GM18507 (cell line): ENCODE measurements around the gene C5orf34.
A peak's percentile ranks its signal among the peaks of the same experiment; 100 is the strongest.
"Not testable (repeated sequence)": the region's sequence is repeated elsewhere in the genome, so short reads cannot be mapped to it uniquely, and the experiment has no call there.

ENCODE experiments used
- DNase-seq: peaks from one replicate; pipeline ENCODE4 v3.0.0; 2011; ENCODE audit warnings: low read depth; ENCODE audit not compliant: insufficient read length; ENCODE audit errors: extremely low spot score
- FAIRE-seq: peaks from 2 replicates; lab custom pipeline; 2011; peaks lifted over from hg19 to GRCh38; lab: Jason Lieb, UNC

Gene C5orf34

DNA sequence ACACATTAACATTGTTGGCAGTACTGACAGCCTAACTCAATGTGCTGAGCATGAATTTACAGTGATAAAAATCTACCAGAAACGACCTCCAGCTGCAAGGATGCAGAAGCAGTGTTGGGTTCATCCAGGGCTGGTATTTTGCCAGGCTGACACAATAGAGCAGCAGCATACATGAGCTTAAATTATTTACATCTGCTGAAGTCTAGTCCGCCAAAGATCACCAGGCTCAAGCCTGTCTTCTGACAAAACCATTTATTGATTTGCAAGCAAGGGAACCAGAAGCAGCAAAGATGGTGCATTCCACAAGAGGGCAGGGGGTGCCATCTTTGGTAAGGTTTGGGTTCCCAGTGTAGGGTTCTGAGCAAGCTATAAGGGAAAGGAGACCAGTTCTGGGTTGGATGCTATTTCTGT, 8.7 kb upstream of the C5orf34 start:
- DNase-seq (no peak), FAIRE-seq (no peak)

DNA sequence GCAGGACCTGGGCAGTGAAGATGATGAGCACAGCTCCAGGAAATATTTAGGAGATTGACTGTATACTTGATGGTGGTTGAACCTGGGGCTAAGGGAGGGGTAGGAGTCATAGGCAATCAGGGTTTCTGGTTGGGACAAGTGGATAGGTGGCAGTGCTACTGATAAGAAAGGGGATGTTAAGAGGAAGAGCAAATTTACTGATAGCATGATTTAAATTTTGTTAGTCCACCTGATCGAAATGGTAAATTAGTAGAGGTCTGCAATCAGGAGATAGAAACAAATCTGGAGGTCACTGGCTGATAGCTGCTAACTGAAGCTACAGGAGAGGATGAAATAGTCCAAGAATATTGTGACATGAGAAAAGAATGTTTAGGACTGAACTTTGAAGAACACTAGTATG, 5.7 kb upstream of the C5orf34 start:
- FAIRE-seq (no peak), DNase-seq (no peak)

DNA sequence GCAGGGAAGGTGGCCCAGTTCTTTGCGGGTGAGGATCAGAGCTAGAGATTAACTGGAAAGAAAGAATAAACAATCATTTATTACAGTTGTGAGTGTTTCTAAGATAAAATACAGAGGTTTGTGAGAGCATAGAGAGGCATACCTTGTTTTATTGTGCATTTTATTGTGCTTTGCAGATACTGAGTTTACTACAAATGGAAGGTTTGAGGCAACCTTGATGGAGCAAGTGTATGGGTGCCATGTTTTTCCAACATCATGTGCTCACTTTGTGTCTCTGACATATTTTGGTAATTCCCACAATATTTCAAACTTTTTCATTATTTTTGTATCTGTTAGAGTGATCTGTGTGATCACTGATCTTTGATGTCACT, 715 bp upstream of the C5orf34 start:
- FAIRE-seq (no peak), DNase-seq (no peak)

DNA sequence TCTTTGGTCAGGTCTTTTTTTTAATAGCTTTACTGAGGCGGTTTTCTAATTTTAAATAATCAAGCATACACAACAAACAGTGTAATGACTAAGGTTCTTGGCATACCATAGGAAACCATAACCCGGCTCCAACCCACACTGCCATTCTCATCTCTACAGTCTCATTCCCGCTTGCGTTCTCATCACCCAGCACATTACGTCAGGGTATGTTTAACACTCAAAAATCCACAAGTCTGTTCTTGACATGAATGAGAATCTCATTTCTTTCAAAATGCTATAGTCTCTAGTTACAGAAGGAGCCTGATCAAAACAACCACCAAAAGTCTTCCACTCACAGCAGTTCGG, 505 bp downstream of the C5orf34 start:
- DNase-seq (peak; percentile 2), FAIRE-seq (no peak)

DNA sequence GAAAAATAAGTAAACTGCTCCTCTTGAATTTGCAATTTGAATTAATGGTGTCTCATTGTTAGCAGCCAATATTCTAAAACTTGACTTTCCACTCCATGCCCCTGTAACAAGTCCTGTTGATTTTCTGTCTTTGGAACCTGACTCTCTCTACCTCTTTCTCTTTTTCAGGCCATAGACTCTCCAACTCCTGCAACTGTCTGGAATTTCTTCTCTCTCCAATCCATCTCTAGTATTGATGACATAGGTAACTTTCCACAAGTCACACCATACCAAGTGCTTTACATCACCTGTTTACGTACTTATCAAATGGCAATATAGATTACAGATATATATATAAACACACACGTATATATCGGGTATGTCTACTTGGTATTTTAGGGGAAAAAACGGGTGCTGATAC, 923 bp downstream of the C5orf34 start:
- no peak for FAIRE-seq
- DNase-seq = no peak

DNA sequence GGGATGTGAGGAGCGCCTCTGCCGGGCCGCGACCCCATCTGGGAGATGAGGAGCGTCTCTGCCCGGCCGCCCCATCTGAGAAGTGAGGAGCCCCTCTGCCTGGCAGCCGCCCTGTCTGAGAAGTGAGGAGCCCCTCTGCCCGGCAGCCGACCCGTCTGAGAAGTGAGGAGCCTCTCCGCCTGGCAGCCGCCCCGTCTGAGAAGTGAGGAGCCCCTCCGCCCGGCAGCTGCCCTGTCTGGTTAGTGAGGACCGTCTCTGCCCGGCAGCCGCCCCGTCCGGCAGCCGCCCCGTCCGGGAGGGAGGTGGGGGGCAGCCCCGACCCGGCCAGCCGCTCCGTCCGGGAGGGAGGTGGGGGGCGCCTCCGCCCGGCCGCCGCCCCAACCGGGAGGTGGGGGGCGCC, 3.9 kb downstream of the C5orf34 start:
- not testable (repeated sequence) for DNase-seq, FAIRE-seq

DNA sequence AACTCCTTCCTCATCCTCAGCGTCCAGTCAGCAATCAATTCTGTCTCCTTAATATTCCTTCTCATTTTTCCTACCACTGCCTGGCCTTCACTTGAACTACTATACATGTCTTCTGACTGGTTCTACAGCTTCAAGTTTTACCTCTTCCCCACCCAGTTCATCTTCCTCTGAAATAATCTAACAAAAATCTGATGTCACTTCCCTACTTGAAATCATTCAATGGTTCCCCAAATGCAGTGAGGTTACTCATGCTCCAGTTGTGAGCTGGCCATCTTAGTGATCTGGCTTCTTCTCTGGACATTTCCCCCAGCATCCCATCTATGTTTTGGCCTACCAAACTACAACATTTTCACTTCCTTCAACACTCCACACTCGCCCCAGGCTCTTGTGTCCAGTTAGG, 16.4 kb downstream of the C5orf34 start:
- DNase-seq (no peak), FAIRE-seq (no peak)

DNA sequence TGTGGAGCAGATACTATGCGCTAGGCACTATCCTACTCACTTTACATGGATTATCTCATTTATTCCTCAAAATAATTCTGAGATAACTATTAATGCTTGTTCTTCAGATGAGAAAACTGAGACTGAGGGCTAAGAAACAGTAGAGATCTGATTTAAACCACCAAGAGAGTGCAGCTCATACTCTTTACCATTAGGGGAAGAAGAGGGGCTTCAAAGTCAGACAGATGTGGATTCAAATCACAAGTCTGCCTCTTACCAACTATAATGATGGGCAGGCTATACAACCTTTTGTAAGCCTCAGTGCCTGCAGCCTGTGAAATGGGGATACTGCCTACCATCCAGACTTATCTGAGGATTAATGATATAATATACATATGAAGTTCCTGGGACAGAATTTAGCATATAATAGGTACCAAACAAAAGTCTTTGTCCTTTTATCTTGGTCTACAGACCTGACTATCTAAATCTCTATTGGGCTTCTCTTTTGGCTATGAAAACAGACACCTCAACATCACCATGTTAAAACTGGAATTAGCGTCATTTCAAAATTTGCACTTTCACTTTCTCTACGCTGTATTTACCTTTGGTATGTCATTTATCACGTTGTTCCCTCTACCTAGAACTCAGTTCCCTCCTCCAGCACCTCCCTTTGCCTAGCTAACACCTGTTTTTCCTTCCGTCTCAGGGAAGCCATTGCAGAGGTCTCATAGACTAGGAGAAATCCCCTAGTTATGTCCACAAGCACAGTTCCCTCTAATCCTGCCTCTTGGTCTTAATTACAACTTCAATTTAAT, 17.4 kb downstream of the C5orf34 start:
- no peak for FAIRE-seq
- no peak for DNase-seq

DNA sequence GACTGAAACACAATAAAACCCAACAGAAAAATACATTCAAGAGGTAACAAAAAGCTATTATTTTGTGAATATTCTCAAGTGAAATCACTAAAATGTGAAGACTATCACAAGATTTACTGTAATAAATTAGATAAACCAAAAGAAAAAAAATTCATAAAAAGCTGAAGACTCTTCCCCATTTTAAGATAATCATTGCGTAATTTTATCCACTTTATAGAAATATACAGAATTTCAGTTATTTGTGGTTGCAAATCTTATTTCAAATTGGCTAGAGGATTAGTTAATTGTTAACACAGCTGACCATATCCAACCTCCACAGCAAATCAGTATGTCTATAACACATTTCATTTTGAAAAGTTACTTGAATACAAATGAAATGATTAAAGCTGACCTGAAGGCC, 23.6 kb downstream of the C5orf34 start:
- no peak for DNase-seq
- FAIRE-seq = peak; percentile 5

DNA sequence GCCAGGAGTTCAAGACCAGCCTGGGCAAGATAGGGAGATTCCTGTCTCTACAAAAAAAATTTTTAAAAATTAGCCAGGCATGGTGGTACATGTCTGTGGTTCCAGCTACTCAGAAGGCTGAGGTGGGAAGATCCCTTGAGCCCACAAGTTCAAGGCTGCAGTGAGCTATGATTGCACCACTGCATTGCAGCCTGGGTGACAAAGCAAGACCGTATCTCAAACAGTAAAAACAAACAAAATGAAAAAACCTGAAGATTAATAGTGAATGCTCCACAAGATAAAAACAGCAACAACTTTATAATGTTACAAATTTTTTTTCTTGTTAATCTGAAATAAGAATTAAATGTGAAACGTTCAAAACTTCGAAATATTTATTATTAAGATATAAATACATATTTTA, 28.6 kb downstream of the C5orf34 start:
- DNase-seq (no peak), FAIRE-seq (no peak)

DNA sequence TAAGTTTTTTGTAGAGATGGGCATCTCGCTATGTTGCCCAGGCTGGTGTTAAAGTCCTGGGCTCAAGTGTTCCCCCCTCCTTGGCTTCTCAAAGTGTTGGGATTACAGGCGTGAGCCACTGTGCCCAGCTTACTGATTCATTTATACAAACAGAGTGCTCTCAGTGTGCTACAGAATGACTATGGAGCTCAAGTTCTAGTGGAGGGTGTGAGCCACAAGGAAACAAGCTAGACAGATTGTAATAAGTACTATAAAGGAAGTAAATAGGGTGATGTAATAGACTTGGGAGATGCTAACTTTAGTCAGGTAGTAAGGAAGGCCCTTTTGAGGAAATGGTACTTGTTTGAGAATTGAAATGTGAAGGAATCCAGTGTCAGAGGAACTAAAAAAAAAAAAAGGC, 29.5 kb downstream of the C5orf34 start:
- FAIRE-seq (no peak), DNase-seq (no peak)

DNA sequence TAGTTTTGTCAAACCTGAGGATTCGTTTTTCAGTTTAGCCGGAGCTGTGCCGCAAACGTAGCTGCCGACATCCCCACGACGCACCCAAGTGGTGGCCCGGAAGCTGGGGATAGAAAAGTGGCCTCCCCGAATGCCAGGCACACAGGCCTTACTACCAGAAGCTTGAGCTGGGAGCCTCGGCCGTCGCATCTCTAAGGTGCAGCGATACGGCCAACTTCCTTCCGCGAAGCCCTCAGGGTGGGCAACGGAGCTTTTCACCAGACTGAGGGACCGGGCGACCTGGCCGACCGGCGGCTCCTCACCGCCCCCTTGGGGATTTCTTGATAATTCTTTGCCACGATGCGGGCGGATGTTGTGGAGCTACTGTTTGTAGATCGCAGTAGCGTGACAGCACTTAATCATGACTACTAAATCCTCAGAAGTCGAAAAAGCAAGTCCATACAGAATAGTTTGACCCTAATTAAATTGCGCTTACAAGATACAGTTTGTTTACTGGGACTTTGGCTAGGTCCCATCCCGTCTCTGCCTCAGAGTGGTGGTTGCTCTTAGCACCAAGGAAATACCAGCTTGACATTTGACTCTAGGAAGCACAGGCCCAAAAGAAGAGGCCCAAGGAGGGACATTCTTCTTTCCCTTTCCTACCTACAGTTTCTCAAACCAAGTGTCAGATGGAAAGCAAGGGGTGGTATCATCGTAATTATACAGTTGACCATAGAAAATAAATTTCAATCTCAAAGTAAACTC, 30.7 kb downstream of the C5orf34 start:
- DNase-seq = peak; percentile 64
- FAIRE-seq = no peak

DNA sequence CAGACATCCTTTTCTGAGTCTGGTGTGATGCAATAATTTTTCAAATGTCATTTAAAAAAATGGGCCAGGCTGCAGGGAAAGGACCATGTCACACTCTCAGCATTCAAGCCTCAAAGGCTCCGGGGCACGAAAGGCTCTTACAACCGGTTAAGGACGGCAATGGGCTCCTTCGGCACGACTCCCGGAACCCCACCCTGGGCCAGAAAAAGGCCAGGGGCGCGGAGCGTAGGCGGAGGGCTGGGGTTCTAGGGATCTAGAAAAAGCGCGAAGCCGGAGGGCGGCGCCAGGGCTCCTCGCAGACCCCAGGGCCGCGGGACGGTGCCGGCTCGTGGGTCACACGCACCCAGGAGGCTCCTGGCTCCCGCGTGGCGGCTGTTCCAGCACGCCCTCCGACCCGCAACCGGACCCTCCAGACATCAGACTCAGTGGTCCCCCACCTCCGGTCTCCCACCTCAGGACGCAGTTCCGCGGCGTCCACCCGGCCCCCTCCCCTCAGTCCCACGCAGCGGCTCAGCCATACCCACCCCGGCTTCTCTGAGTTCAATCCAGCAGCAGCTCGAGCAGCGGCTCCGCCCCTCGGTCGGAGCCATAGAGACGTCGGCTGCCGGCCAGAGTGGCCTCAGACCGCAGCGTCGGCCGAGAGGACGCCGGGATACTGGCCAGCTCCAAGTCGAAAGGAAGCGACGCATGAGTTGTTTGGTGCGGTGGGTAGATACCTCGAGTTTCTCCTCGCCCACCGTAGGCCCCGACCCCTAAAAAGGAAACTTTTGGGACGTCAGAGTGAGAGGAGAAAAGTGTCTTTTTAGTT, 31.4 kb downstream of the C5orf34 start, which contains the start of gene TMEM267:
Gene TMEM267 (minus strand): TSS at position 568 of the 808 bp plus-strand sequence. CDS start 29,896 bp downstream, outside the sequence.
- FAIRE-seq = peak; percentile 94
- DNase-seq = peak; percentile 76

DNA sequence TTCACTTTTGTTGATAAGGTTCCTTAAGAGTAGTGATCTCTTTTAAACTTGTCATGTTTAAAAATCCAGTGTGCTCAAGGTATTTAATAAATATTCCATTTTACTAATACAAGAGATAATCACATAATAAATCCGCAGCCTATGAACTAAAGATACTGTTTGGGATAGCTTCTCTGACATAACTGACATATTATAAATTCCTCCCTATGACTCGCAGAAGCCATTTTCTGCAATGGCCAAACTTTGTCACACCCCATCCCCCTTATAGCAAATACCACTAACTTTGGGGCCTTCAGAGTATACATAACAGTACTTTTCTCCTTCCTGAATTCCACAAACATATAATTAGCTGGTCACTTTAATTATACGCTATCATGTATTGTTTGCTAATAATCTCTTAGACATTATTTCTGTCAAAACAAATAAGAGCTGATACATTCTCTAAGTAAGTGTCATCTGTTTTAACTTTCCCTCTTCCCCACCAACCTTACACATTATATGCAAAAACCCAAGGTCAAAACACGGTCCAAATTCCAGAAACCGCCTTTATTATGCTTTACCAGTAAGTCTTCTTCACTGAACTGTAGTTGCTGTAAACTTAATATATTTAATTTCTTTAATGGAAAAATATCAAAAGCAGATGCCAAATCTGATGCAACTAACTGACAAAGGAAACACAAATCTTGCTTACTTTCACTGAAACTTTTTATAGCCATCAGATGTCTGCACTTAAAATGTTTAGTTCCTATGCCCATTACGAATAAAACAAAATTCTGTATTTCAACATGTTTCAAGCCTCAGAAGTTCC, 32.3 kb downstream of the C5orf34 start:
- FAIRE-seq (peak; percentile 38), DNase-seq (no peak)

DNA sequence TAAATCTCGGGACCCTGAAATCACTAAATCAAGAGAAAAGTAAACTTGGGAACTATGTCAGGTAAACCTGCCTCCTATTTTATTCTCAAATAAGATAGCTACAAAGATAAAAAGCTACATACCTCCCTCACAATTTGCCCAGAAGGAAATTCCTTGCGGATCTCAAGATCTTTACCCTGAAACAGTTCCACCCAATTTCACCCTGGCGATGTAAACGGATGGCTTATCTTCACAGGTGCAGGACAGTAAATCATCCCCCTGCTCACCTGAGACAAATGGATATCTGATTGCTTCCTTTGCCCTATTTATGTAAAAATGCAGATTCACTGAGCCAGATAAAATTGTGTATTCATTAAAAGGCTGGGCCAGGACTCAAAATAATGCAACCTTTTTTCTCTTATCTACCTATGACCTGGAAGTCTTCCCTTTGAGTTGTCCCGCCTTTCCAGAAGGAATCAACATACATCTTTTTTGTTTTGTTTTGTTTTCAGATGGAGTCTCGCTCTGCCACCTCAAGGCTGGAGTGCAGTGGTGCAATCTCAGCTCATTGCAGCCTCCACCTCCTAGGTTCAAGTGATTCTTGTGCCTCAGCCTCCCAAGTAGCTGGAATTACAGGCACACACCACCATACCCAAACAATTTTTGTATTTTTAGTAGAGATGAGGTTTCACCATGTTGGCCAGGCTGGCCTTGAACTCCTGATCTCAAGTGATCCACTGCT, 45.1 kb downstream of the C5orf34 start:
- FAIRE-seq = no peak
- no peak for DNase-seq

DNA sequence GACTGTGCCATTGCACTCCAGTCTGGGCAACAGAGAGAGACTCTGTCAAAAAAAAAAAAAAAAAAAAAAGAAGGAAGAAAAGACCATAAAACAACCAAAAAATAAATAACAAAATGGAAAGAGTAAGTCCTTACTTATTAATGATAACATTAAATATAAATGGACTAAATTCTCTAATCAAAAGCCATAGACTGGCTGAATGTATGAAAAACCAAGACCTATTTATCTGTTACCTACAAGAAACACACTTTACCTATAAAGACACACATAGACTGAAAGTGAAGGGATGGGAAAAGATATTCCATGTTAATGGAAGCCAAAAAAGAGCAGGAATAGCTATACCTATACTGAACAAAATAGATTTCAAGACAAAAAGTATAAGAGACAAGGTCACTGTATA, 47.8 kb downstream of the C5orf34 start:
- no peak for DNase-seq
- no peak for FAIRE-seq

DNA sequence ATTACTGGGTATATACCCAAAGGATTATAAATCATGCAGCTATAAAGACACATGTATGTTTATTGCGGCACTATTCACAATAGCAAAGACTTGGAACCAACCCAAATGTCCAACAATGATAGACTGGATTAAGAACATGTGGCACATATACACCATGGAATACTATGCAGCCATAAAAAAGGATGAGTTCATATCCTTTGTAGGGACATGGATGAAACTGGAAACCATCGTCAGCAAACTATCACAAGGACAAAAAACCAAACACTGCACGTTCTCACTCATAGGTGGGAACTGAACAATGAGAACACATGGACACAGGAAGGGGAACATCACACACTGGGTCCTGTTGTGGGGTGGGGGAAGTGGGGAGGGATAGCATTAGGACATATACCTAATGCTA, 49.5 kb downstream of the C5orf34 start:
- DNase-seq, FAIRE-seq: not testable (repeated sequence)

DNA sequence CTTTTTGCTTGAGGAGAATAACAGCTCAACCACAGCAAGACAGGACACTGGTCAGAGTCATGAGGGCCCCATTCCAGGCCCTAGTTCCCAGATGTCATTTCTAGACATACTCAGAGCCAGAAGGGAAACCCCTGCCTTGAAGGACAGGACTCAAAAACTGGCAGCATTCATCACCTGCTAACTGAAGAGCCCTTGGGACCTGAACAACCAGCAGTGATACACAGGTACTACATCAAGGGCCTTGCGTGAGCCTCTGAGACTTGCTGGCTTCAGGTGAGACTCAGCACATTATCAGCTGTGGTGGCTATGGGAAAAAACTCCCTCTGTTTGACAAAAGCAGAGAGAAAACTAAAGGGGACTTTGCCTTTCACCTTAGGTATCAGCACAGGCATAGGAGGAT, 53.9 kb downstream of the C5orf34 start:
- DNase-seq (no peak), FAIRE-seq (no peak)

DNA sequence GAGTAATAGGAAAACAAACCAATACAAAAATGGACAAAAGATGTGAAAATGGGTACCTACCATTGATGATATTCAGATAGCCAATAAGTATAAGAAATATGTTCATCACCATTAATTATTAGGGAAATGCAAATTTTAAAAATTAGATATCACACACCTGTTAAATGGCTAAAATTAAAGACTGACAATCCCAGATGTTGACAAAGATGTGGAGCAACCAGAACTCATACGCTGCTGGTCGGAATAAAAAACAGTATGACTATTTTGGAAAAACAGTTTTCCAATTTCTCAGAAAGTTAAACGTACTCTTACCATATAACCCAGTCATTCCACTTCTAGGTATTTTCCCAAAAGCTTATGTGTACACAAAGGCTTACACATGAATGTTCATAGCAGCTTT, 58.4 kb downstream of the C5orf34 start:
- FAIRE-seq (no peak), DNase-seq (no peak)
